ENCODE data around the gene SNX22.

DNA sequence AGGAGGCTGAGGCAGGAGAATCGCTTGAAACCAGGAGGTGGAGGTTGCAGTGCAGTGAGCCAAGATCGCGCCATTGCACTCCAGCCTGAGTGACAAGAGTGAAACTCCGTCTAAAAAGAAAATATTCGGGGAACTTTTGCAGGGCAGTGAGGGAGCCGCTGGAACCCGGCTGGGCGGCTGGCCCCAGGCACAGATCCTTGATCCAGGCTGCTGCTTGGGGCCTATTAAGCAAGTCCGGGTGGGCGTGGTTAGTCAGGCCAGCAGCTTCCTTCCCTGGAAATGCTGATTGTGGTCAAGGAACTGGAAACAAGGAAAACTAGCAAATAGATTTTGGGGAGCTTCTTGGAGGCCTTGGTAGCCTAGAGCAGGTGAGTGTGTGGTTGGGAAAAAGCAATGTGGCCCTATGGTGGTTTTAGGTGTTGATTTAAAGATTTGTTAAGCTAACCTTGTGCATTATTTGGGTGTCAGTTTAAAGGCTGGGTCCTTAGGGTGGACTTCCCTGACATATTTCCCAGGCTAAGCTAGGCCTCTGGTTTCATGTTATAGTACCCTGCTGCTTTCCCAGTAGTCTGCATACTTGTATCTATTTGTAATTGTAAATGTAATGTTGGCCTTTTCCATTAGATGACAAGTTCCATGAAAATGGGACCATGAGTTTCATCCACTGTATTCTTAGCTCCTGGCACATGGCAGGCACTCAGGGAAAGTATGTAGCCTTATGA lies 17.7 kb upstream of the SNX22 start:
- TF ChIP-seq, protein P1, sequence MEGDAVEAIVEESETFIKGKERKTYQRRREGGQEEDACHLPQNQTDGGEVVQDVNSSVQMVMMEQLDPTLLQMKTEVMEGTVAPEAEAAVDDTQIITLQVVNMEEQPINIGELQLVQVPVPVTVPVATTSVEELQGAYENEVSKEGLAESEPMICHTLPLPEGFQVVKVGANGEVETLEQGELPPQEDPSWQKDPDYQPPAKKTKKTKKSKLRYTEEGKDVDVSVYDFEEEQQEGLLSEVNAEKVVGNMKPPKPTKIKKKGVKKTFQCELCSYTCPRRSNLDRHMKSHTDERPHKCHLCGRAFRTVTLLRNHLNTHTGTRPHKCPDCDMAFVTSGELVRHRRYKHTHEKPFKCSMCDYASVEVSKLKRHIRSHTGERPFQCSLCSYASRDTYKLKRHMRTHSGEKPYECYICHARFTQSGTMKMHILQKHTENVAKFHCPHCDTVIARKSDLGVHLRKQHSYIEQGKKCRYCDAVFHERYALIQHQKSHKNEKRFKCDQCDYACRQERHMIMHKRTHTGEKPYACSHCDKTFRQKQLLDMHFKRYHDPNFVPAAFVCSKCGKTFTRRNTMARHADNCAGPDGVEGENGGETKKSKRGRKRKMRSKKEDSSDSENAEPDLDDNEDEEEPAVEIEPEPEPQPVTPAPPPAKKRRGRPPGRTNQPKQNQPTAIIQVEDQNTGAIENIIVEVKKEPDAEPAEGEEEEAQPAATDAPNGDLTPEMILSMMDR (IDR thresholded peaks at IDR 0.05), result no peak
- no peak for TF ChIP-seq POLR2A (IDR thresholded peaks at IDR 0.05)
